Upper lobe of left lung (tissue), 6 donors: ENCODE data around the gene DARS1. TPM values are rescaled to one million over a fixed set of nuclear protein-coding genes. Genes with fewer than 3 reads are reported as not detected.

Experiments
- ATAC-seq, 2 donors: fragments of 200-7000 bp; cut with Tn5 transposase; one replicate each; pipeline ENCODE4 v1.9.1; 2022; ENCODE audit warnings: mild to moderate bottlenecking in 2 of 2, moderate library complexity in 2 of 2; ENCODE audit not compliant: low FRiP score in 2 of 2
- DNase-seq, 2 donors: peaks; one replicate each; pipeline ENCODE4 v3.0.0-alpha.2; 2019 to 2020
- H3K27ac ChIP-seq, 4 donors: fragments of 200-600 bp; sonication (generic); one replicate each; pipeline ENCODE4 v1.5.1; 2016 to 2019
- H3K27me3 ChIP-seq, 4 donors: fragments of 200-600 bp; sonication (generic); one replicate each; pipeline ENCODE4 v1.5.1; 2017 to 2019
- H3K36me3 ChIP-seq, 4 donors: fragments of 200-600 bp; sonication (generic); one replicate each; pipeline ENCODE4 v1.5.1; 2016 to 2019
- H3K4me1 ChIP-seq, 4 donors: fragments of 200-600 bp; sonication (generic); one replicate each; pipeline ENCODE4 v1.5.1; 2018 to 2019
- H3K4me3 ChIP-seq, 4 donors: fragments of 200-600 bp; sonication (generic); one replicate each; pipeline ENCODE4 v1.5.1; 2017 to 2019; ENCODE audit warnings: mild to moderate bottlenecking in 2 of 4, moderate library complexity in 1 of 4
- H3K9me3 ChIP-seq, 4 donors: fragments of 200-600 bp; sonication (generic); one replicate each; pipeline ENCODE4 v1.5.1; 2018 to 2019
- EP300 ChIP-seq, 4 donors: sonication (generic); formaldehyde crosslinking; IDR thresholded peaks; one replicate each; pipeline ENCODE4 v1.5.1; 2017; ENCODE audit warnings: antibody characterized with exemption in 4 of 4, control low read depth in 2 of 4
- POLR2A ChIP-seq, 4 donors: fragments of 450-650 bp; IDR thresholded peaks; one replicate each; pipeline ENCODE4 v1.5.1; 2016 to 2017; ENCODE audit warnings: antibody characterized with exemption in 4 of 4, mild to moderate bottlenecking in 2 of 4
- POLR2AphosphoS5 ChIP-seq, 2 donors: sonication (generic); formaldehyde crosslinking; IDR thresholded peaks; one replicate each; pipeline ENCODE4 v1.5.1; 2017; ENCODE audit warnings: antibody characterized with exemption in 2 of 2
- WGBS, 2 donors: methylation state at CpG; one replicate each; pipeline ENCODE4 v1.1.5; 2017 to 2018; 5-methylcytosine and 5-hydroxymethylcytosine counted together
- total RNA-seq, 6 donors: library from RNA; depleted of rRNA in 4 of 6; stranded (reverse); fragments of >200 nt in 4 of 6; gene quantifications; one replicate each; pipeline versions ENCODE4 v1.1.0 to v1.2.1, GENCODE V29; 2016 to 2021
- TF ChIP-seq, protein P1 (sequence below), 6 experiments: fragments of 450-650 bp in 4 of 6; fragments of 200-600 bp in 2 of 6; sonication (generic) in 2 of 6; IDR thresholded peaks; one replicate each; pipeline ENCODE4 v1.5.1; 2016 to 2019; ENCODE audit warnings: antibody characterized with exemption in 6 of 6
- donor health status: DM: no; HTN: no; CAD: no; lungs with moderate emphysema.
- donor health status: DM: no; HTN: yes; CAD: no; lungs with severe emphysema.

Gene DARS1
- total RNA-seq, 6 donors from 2014 or later, result 38.5 to 68.1 (median 51.9) TPM

DNA sequence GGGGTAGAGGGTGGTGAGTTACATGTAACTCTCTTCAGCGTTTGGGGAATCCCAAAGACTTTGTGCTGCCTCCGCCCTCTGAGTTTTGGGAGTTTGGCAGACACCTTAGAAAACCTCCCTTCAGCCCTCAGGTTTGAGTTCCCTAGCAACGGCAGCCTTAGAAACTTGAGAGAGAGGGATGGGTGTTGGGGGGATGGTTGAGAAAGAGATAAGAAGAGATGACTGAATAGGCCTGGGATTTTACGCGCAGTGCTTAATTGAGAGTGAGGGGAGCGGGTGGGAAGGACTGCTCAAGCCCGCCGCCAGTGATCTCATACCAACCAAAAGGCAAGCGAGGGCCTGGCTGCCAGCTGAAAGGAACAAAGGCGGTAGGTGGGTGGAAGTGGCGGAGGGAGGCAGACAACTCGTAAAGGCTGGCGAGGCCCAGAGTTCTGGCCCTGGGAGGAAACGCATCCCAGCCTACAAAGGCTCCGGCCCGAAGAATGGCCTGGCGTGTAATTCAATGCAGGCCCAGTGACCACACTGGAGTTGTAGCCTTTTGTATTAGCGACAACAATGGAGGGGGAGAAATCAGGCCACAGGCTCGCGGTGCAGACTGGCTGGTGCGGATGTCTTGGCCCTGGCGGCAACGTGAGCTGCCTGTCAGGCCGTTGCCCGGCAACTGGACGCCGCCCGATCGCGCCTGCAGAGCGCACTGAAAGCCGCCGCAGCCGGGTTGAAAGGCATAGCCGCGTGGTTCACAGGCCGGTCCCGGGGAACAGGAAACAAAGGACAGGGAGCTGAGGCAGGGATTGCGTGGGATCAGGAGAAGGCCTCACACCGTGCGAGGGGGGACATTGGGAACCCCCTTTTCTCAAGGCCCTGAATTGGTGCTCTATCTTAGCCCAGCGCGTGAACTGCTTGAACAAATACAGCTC is 39.9 kb upstream of the DARS1 start:
- ATAC-seq (peak; percentile 72 to 85), DNase-seq (peak; percentile 84 to 92)
- WGBS, 2 donors, result 35 to 81% methylated on average over 17 to 38 of the region's 43 CpGs
- H3K36me3 ChIP-seq, result no peaks in the 10 kb centered on the region
- H3K27me3 ChIP-seq, result no peaks in the 10 kb centered on the region
- no peaks in the 10 kb centered on the region for H3K9me3 ChIP-seq
- H3K4me1 ChIP-seq, result peaks cover 0 to 11% (median 8%) of the 10 kb centered on the region in 4 donors
- no peak for TF ChIP-seq EP300 (IDR thresholded peaks at IDR 0.05)
- peak overlapping the region in 1 of 4 donors; percentile 10 for H3K4me3 ChIP-seq
- no peak overlapping the region for H3K27ac ChIP-seq

GRCh38 chr2:136024616-136025015 is 39.2 kb upstream of the DARS1 start:
- Histone ChIP-seq H3K9me3 (no peaks in the 10 kb centered on the region), H3K27me3 (no peaks in the 10 kb centered on the region), H3K4me3 (no peak overlapping the region), H3K36me3 (no peaks in the 10 kb centered on the region), H3K4me1 (peaks cover 0 to 18% (median 11%) of the 10 kb centered on the region in 4 donors), H3K27ac (no peak overlapping the region)
- ATAC-seq (no peak), DNase-seq (no peak)
- 97 to 98% methylated on average over 3 of the region's 3 CpGs for WGBS, 2 donors
- TF ChIP-seq EP300 (IDR thresholded peaks at IDR 0.05) (no peak), POLR2AphosphoS5 (IDR thresholded peaks at IDR 0.05) (no peak), POLR2A (IDR thresholded peaks at IDR 0.05) (no peak)
- TF ChIP-seq, protein P1, sequence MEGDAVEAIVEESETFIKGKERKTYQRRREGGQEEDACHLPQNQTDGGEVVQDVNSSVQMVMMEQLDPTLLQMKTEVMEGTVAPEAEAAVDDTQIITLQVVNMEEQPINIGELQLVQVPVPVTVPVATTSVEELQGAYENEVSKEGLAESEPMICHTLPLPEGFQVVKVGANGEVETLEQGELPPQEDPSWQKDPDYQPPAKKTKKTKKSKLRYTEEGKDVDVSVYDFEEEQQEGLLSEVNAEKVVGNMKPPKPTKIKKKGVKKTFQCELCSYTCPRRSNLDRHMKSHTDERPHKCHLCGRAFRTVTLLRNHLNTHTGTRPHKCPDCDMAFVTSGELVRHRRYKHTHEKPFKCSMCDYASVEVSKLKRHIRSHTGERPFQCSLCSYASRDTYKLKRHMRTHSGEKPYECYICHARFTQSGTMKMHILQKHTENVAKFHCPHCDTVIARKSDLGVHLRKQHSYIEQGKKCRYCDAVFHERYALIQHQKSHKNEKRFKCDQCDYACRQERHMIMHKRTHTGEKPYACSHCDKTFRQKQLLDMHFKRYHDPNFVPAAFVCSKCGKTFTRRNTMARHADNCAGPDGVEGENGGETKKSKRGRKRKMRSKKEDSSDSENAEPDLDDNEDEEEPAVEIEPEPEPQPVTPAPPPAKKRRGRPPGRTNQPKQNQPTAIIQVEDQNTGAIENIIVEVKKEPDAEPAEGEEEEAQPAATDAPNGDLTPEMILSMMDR (IDR thresholded peaks at IDR 0.05), result no peak

- H3K4me1 ChIP-seq, result peaks cover 0 to 21% (median 13%) of the 10 kb centered on the region in 4 donors
- H3K27me3 ChIP-seq, result no peaks in the 10 kb centered on the region
- ATAC-seq (no peak), DNase-seq (peak in 1 of 2 donors; percentile 35)
- H3K4me3 ChIP-seq, result no peak overlapping the region
- no peaks in the 10 kb centered on the region for H3K36me3 ChIP-seq
- 95 to 99% methylated on average over 6 of the region's 6 CpGs for WGBS, 2 donors
- TF ChIP-seq POLR2A (IDR thresholded peaks at IDR 0.05) (no peak), EP300 (IDR thresholded peaks at IDR 0.05) (no peak), POLR2AphosphoS5 (IDR thresholded peaks at IDR 0.05) (no peak)
- TF ChIP-seq, protein P1 (IDR thresholded peaks at IDR 0.05), result no peak
- H3K9me3 ChIP-seq, result no peaks in the 10 kb centered on the region
- H3K27ac ChIP-seq, result no peak overlapping the region
Measured at GRCh38 chr2:136024185-136024584, 38.8 kb upstream of the DARS1 start.

DNA sequence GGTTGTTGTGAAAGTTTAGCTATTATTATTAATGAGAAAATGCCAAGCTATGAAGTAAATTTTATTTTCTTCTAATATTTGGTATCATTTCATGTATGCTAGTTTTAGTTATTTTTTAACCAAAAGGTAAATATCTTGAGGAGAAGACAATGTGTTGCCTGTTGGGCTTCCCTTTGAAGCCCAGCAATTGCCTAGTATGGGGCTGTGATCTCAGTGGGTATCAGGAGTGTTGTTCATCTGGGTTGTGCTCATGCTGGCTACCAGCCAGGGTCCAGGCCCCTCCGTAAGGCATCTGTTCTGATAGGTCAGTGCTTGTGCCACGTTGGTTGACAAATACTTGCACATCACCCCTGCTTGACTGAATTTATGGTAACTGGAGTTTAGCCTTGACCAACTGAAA is 38.0 kb upstream of the DARS1 start:
- TF ChIP-seq, protein P1 (IDR thresholded peaks at IDR 0.05), result no peak
- no peak for TF ChIP-seq POLR2AphosphoS5 (IDR thresholded peaks at IDR 0.05)
- WGBS, 2 donors, result 44 to 87% methylated on average over 2 of the region's 2 CpGs
- Histone ChIP-seq H3K4me3 (no peak overlapping the region), H3K27ac (peak overlapping the region in 1 of 4 donors; percentile 12), H3K9me3 (no peaks in the 10 kb centered on the region), H3K4me1 (peaks cover 0 to 25% (median 15%) of the 10 kb centered on the region in 4 donors), H3K36me3 (no peaks in the 10 kb centered on the region), H3K27me3 (no peaks in the 10 kb centered on the region)
- ATAC-seq, result no peak
- DNase-seq, result no peak

DNA sequence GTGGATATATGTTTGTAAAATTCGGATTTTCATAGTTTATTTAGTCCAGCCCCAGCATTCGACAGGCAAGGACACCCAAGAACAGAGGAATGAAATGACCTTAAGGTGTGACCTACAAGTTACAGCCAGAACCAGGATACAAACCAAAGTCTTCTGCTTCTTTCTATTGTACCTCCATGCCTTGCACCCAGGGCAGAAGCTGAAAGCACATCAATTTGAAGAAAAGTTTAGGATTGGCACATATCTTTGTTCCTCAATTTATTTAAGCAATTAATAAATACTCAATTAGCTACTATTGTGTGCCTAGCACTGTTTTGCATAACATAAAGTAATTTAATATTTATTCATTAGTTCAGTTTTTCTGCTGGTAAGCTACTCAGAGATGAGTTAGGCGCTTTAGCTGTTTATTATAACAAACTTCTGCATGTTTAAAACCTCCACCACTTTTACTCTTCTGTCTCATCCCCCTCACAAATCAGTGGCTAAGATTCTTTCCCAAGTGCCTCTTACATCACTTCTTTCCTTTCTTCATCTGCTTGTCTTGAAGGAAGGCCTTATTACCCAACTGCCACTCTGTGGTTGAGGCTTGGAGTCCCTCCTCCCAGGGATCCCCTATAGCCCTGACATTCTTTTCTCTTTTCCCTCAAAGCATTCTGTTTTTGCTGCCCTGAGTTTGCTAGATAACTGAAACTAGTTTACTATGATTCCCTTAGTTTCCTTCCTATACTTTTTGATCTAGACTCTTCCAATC is 37.1 kb upstream of the DARS1 start:
- WGBS, 2 donors, result 83 to 85% methylated on average over 3 of the region's 3 CpGs
- H3K27ac ChIP-seq, result peak overlapping the region in 1 of 4 donors; percentile 47
- ATAC-seq, result peak in 1 of 2 donors; percentile 49

More for the DNA sequence above, 37.1 kb upstream of the DARS1 start:
- peak in 1 of 2 donors; percentile 45 for DNase-seq
- TF ChIP-seq, protein P1 (IDR thresholded peaks at IDR 0.05), result no peak
- TF ChIP-seq POLR2A (IDR thresholded peaks at IDR 0.05) (no peak), EP300 (IDR thresholded peaks at IDR 0.05) (no peak), POLR2AphosphoS5 (IDR thresholded peaks at IDR 0.05) (no peak)
- H3K36me3 ChIP-seq, result no peaks in the 10 kb centered on the region
- H3K9me3 ChIP-seq, result no peaks in the 10 kb centered on the region
- H3K4me1 ChIP-seq, result peaks cover 0 to 25% (median 15%) of the 10 kb centered on the region in 4 donors
- no peaks in the 10 kb centered on the region for H3K27me3 ChIP-seq
- no peak overlapping the region for H3K4me3 ChIP-seq
